ENCODE data around the gene CELF5.

- TF ChIP-seq CTCF (IDR thresholded peaks at IDR 0.05), result no peak
- TF ChIP-seq POLR2A (IDR thresholded peaks at IDR 0.05), result no peak
- no peak for TF ChIP-seq EP300 (IDR thresholded peaks at IDR 0.05)
Measured at GRCh38 chr19:3254520-3254919, 30.1 kb downstream of the CELF5 start.

Data from ovary (tissue), 3 donors.